Renal pelvis (tissue), 4 donors: ENCODE data around the gene EMILIN3. TPM values are rescaled to one million over a fixed set of nuclear protein-coding genes. Genes with fewer than 3 reads are reported as not detected.
"Not testable (repeated sequence)": the region's sequence is repeated elsewhere in the genome, so short reads cannot be mapped to it uniquely, and the experiment has no call there.

Experiments
- DNase-seq: peaks from one replicate; pipeline ENCODE4 v3.0.0-alpha.2; 2013
- polyA plus RNA-seq, 3 donors: library from polyadenylated mRNA; unstranded; fragments of 120-200 nt; gene quantifications; one replicate each; pipeline ENCODE4 v1.2.1, GENCODE V29; 2013; ENCODE audit not compliant: insufficient read length in 3 of 3

Gene EMILIN3
- polyA plus RNA-seq, 3 donors: 7.0 to 11.0 (median 9.6) TPM

DNA sequence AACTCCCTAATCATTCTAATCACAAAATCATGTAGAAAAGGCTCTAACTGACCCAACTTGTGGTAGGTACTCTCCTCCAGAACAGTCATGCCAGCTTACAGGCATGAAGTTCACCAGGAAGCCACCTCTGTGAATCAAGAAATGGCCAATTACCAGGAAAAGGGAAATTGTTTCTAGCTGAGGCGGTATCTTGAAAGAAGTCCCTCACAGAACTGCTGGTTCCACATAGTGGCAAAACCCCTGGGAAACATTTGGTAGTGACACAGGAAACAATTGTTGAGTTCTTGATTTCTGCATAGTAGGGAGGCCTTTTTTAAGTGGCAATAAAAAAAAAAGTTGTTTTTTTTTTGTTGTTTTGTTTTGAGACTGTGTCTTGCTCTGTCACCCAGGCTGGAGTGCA is 45.6 kb downstream of the EMILIN3 start:
- no peak for DNase-seq

DNA sequence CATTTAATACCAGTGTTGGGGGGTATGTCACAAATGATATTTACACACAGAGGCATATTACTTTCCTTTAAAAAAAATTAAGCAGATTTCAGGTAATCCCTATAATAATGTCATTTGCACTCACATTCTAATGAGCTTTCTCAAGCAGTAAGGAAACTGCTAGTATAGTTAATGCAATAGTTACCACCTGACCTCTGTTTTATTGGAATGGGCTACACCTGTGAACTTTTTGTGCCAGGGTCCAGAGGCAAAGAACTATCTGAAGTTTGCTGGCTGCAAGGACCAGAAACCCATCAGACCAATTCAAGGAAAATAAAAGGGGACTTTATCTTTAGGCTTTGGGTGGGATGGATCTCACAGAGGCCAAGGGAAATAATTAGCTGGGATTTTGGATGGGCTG is 46.2 kb downstream of the EMILIN3 start:
- DNase-seq: no peak

DNA sequence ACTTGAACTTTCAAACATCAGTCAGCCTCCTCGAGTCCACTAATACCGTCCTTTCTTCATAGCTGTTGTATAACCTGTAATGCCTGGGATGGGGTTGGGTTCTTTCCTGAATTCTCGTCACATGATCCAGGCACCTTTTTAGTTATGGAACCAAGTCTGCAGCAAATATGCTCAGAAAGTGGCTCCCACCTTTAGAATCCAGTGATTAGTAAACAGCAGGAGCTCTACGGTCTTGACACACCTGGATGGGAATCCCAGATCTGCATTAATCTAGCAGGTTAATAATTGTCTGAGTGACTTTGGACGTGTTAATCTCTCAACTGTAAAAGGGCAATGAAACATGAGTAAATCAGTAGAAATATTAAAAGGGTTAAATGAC is 48.4 kb downstream of the EMILIN3 start:
- no peak for DNase-seq

DNA sequence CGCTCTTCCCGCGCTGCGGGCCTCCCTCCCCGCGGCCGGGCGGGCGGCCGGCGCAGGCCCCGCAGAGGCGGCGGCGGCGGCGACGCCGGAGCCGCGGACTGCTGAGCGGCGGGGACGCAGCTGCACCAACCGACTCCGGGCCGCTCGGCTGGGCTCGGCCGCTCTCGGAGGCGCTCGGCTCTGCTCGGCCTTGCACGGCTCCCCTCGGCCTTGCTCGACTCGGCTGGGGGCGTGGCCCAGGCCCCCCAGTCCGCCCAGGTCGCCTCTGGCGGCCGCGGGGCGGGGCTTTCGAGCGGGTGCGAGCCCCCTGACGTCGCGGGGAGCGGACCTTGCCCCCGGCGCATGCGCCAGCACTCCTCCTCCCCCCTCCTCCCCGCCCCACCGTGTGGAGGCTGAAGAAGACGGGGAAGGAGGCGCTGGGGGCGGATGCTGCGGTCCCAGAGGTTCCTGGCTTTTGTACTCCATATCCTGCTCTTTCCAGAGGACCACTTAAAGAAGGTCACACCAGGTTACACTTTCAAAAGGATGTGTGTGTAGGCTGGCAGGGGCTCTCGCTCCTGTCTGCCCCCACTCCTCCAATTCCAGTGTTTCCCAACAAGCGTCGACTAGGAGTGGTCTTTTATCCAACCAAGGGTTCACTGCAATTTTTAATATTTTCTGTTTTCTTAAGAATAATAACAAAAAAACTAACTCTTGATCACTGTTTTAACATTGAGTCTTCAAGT is 48.9 kb downstream of the EMILIN3 start, which contains the start of gene ZHX3:
ZHX3 (minus strand) TSS at position 186 of the 725 bp plus-strand sequence. CDS start 112,815 bp downstream, outside the sequence.
- peak; percentile 96 for DNase-seq

DNA sequence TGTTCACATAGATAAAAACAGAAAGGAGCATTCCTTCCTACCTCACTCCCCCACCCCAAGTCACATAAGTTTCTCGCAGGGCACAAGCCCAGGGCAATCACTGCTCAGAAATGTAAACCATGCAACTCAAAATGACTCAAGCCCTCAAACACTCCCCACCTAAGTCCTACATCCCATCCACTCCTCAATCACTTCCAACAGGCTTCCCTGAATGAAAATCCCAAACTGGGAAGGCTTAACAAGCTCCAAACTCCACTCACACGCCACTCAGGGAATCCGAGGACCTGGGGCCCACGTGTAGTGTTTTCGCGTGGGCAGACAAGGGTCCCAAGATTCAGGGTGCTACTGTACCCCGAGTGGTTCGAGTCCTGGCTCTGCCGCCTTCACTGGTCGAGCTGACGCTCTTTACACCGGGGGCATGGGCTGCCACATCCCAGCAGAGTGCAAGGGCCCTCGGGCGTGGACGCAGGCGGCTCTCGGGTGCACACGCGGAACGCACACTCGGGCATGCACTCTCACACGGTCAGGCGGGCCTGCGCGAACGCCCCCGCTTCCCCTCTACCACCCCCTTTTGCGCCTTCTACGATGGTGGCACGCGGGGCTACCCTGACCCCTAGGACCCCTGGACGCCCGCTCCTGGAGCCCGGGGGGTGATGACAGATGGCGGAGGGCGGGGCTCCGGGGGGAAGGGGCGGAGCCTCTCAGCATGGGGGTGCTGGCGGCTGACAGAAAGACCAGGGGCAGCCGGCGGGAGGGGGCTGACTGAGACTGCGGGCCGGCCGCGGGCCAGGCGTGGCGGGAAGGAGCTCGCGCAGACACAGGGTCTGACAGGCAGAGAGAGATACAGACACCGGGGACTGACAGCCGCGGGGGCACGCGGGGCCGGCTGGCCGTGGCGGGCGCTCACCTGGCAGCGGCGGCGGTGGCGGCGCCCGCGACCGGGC is 49.7 kb downstream of the EMILIN3 start:
- peak; percentile 54 for DNase-seq

DNA sequence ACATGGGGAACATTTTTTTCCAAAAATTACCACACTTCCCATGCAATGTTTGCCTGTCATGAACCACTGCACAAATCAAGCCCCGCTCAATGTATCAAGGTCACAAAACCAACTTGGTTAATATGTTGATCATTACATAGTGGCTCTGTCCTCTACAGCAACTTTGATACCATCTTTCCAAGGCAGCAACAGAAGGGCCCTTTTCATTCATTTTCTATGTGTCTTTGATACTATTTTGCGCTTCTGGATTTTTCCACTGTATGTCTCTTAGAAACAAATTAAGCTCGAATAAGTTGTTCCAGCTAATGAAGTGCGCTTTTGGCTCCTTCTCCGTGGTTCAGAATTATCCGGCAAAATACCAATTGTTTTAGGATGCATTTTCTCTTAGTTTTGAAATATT is 50.6 kb downstream of the EMILIN3 start:
- DNase-seq: no peak

DNA sequence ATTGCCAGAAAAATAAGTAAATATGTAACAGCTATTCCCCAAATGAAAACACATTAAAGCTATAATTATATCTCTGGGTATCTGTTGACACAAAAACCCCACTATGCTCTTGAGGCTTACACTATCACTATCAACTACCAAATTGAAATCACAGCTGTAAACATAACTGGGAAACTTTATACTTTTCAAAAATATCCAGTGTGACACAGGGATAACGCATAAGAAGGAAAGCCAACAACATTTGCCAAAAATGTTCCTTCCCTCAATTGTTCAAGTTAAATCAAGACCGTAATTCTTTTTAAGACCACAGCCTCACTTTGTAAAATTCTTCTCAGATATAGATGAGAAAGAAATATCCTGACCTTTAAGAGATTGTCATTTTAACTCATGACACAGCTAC is 52.2 kb downstream of the EMILIN3 start:
- no peak for DNase-seq

DNA sequence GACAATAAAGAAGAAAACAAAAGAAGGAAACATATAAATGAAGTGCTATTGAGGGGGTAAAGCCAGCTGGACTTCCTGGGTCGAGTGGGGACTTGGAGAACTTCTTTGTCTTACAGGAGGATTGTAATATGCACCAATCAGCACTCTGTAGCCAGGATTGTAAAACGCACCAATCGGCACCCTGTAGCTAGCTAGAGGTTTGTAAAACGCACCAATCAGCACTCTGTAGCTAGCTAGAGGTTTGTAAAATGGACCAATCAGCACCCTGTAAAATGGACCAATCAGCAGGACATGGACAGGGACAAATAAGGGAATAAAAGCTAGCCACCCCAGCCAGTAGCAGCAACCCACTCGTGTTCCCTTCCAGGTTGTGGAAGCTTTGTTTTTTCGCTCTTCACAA is 54.6 kb downstream of the EMILIN3 start:
- not testable (repeated sequence) for DNase-seq

Other genes with a start within 250 kb of the EMILIN3 start
- gene PLCG1, start 229.3 kb downstream of the EMILIN3 start, polyA plus RNA-seq: 100 to 1,000 TPM; 156 to 191 (median 191) TPM
- gene ZHX3, start 49.1 kb downstream of the EMILIN3 start, polyA plus RNA-seq: 10 to 100 TPM; 21.3 to 26.9 (median 25.5) TPM
- gene LPIN3, start 26.0 kb downstream of the EMILIN3 start, polyA plus RNA-seq: 10 to 100 TPM; 11.0 to 20.9 (median 18.5) TPM